ENCODE results near the gene MORN1.

MORN1 gene

GRCh38 chr1:2403273-2403672, 11.9 kb upstream of the MORN1 start:
- Mint-ChIP-seq H3K9me3 (no peaks in the 10 kb centered on the region), H3K36me3 (ENCODE audit: low read depth) (peaks cover 57% of the 10 kb centered on the region)

GRCh38 chr1:2402420-2402819, 11.1 kb upstream of the MORN1 start:
- Mint-ChIP-seq H3K4me1 (ENCODE audit: low read depth) (peaks cover 4% of the 10 kb centered on the region), H3K27ac (no peak overlapping the region), H3K4me3 (no peak overlapping the region), H3K9me3 (no peaks in the 10 kb centered on the region), H3K27me3 (no peaks in the 10 kb centered on the region), H3K36me3 (ENCODE audit: low read depth) (peaks cover 56% of the 10 kb centered on the region)

More at GRCh38 chr1:2403273-2403672, 11.9 kb upstream of the MORN1 start:
- Mint-ChIP-seq H3K4me1 (ENCODE audit: low read depth) (peaks cover 4% of the 10 kb centered on the region), H3K27me3 (no peaks in the 10 kb centered on the region), H3K27ac (no peak overlapping the region), H3K4me3 (no peak overlapping the region)

- Mint-ChIP-seq H3K9me3 (no peaks in the 10 kb centered on the region), H3K27ac (no peak overlapping the region), H3K4me1 (ENCODE audit: low read depth) (peaks cover 4% of the 10 kb centered on the region), H3K4me3 (no peak overlapping the region), H3K27me3 (no peaks in the 10 kb centered on the region), H3K36me3 (ENCODE audit: low read depth) (peaks cover 63% of the 10 kb centered on the region)
These were observed 9.7 kb upstream of the MORN1 start for GRCh38 chr1:2400950-2401649.

- H3K27me3 Mint-ChIP-seq, result no peaks in the 10 kb centered on the region
- H3K4me3 Mint-ChIP-seq, result no peak overlapping the region
- H3K27ac Mint-ChIP-seq, result no peak overlapping the region
- peaks cover 4% of the 10 kb centered on the region for H3K4me1 Mint-ChIP-seq (ENCODE audit: low read depth)
- peaks cover 65% of the 10 kb centered on the region for H3K36me3 Mint-ChIP-seq (ENCODE audit: low read depth)
- H3K9me3 Mint-ChIP-seq, result no peaks in the 10 kb centered on the region
These were observed 9.2 kb upstream of the MORN1 start for GRCh38 chr1:2400576-2400909.

- Mint-ChIP-seq H3K27ac (no peak overlapping the region), H3K4me3 (no peak overlapping the region)
These were observed 8.7 kb upstream of the MORN1 start for GRCh38 chr1:2399890-2400575.

GRCh38 chr1:2398871-2399270, 7.5 kb upstream of the MORN1 start:
- Mint-ChIP-seq H3K36me3 (ENCODE audit: low read depth) (peaks cover 75% of the 10 kb centered on the region), H3K4me1 (ENCODE audit: low read depth) (peaks cover 16% of the 10 kb centered on the region), H3K9me3 (no peaks in the 10 kb centered on the region), H3K27ac (peak overlapping the region; percentile 72), H3K4me3 (no peak overlapping the region), H3K27me3 (no peaks in the 10 kb centered on the region)

More at GRCh38 chr1:2399890-2400575, 8.7 kb upstream of the MORN1 start:
- Mint-ChIP-seq H3K9me3 (no peaks in the 10 kb centered on the region), H3K27me3 (no peaks in the 10 kb centered on the region), H3K36me3 (ENCODE audit: low read depth) (peaks cover 69% of the 10 kb centered on the region), H3K4me1 (ENCODE audit: low read depth) (peaks cover 5% of the 10 kb centered on the region)

- H3K4me3 Mint-ChIP-seq, result no peak overlapping the region
- H3K9me3 Mint-ChIP-seq, result no peaks in the 10 kb centered on the region
- no peaks in the 10 kb centered on the region for H3K27me3 Mint-ChIP-seq
- peaks cover 69% of the 10 kb centered on the region for H3K36me3 Mint-ChIP-seq (ENCODE audit: low read depth)
- H3K27ac Mint-ChIP-seq, result no peak overlapping the region
- H3K4me1 Mint-ChIP-seq (ENCODE audit: low read depth), result peaks cover 32% of the 10 kb centered on the region
These were observed 5.8 kb upstream of the MORN1 start for GRCh38 chr1:2397007-2397679.

GRCh38 chr1:2396476-2396875, 5.1 kb upstream of the MORN1 start:
- Mint-ChIP-seq H3K36me3 (ENCODE audit: low read depth) (peaks cover 63% of the 10 kb centered on the region), H3K4me3 (no peak overlapping the region), H3K4me1 (ENCODE audit: low read depth) (peaks cover 32% of the 10 kb centered on the region), H3K9me3 (no peaks in the 10 kb centered on the region), H3K27ac (no peak overlapping the region), H3K27me3 (no peaks in the 10 kb centered on the region)

GRCh38 chr1:2396059-2396458, 4.7 kb upstream of the MORN1 start:
- Mint-ChIP-seq H3K27ac (no peak overlapping the region), H3K4me3 (no peak overlapping the region), H3K9me3 (no peaks in the 10 kb centered on the region), H3K4me1 (ENCODE audit: low read depth) (peaks cover 32% of the 10 kb centered on the region), H3K27me3 (no peaks in the 10 kb centered on the region), H3K36me3 (ENCODE audit: low read depth) (peaks cover 61% of the 10 kb centered on the region)

- no peak overlapping the region for H3K4me3 Mint-ChIP-seq
- peaks cover 32% of the 10 kb centered on the region for H3K4me1 Mint-ChIP-seq (ENCODE audit: low read depth)
- H3K27ac Mint-ChIP-seq, result no peak overlapping the region
- H3K36me3 Mint-ChIP-seq (ENCODE audit: low read depth), result peaks cover 54% of the 10 kb centered on the region
- no peaks in the 10 kb centered on the region for H3K9me3 Mint-ChIP-seq
- no peaks in the 10 kb centered on the region for H3K27me3 Mint-ChIP-seq
These were observed 3.9 kb upstream of the MORN1 start for GRCh38 chr1:2395245-2395644.

- peaks cover 36% of the 10 kb centered on the region for H3K4me1 Mint-ChIP-seq (ENCODE audit: low read depth)
- no peak overlapping the region for H3K27ac Mint-ChIP-seq
- H3K36me3 Mint-ChIP-seq (ENCODE audit: low read depth), result peaks cover 50% of the 10 kb centered on the region
- H3K9me3 Mint-ChIP-seq, result no peaks in the 10 kb centered on the region
- no peaks in the 10 kb centered on the region for H3K27me3 Mint-ChIP-seq
- no peak overlapping the region for H3K4me3 Mint-ChIP-seq
These were observed 3.4 kb upstream of the MORN1 start for GRCh38 chr1:2394761-2395160.

GRCh38 chr1:2394220-2394619, 2.9 kb upstream of the MORN1 start:
- Mint-ChIP-seq H3K9me3 (no peaks in the 10 kb centered on the region), H3K27ac (peak overlapping the region; percentile 10), H3K27me3 (no peaks in the 10 kb centered on the region), H3K4me3 (no peak overlapping the region), H3K36me3 (ENCODE audit: low read depth) (peaks cover 45% of the 10 kb centered on the region), H3K4me1 (ENCODE audit: low read depth) (peaks cover 38% of the 10 kb centered on the region)

GRCh38 chr1:2393471-2393877, 2.1 kb upstream of the MORN1 start:
- Mint-ChIP-seq H3K27ac (peak overlapping the region; percentile 89), H3K9me3 (no peaks in the 10 kb centered on the region), H3K36me3 (ENCODE audit: low read depth) (peaks cover 38% of the 10 kb centered on the region), H3K4me3 (peak overlapping the region; percentile 93), H3K27me3 (no peaks in the 10 kb centered on the region), H3K4me1 (ENCODE audit: low read depth) (peaks cover 38% of the 10 kb centered on the region)

- Mint-ChIP-seq H3K4me1 (ENCODE audit: low read depth) (peaks cover 38% of the 10 kb centered on the region), H3K27ac (peak overlapping the region; percentile 89), H3K9me3 (no peaks in the 10 kb centered on the region), H3K27me3 (no peaks in the 10 kb centered on the region), H3K4me3 (peak overlapping the region; percentile 93), H3K36me3 (ENCODE audit: low read depth) (peaks cover 33% of the 10 kb centered on the region)
These were observed 1.3 kb upstream of the MORN1 start for GRCh38 chr1:2392686-2393085.

- H3K27me3 Mint-ChIP-seq, result no peaks in the 10 kb centered on the region
- H3K4me1 Mint-ChIP-seq (ENCODE audit: low read depth), result peaks cover 38% of the 10 kb centered on the region
- peak overlapping the region; percentile 93 for H3K4me3 Mint-ChIP-seq
- peaks cover 31% of the 10 kb centered on the region for H3K36me3 Mint-ChIP-seq (ENCODE audit: low read depth)
- H3K27ac Mint-ChIP-seq, result peak overlapping the region; percentile 89
- no peaks in the 10 kb centered on the region for H3K9me3 Mint-ChIP-seq
These were observed 666 bp upstream of the MORN1 start for GRCh38 chr1:2391931-2392509.

Measured in stimulated activated naive CD8-positive, alpha-beta T cell treated with anti-CD3 and anti-CD28 coated beads, Interleukin-15, Interleukin-2, amounts not matched to agents 100 ng/mL and 50 ng/mL, for 24 hours (primary cell).